Nephron progenitor cell (in vitro differentiated cells): Measurements from ENCODE around the gene ARHGEF4.
A peak's percentile ranks its signal among the peaks of the same experiment; 100 is the strongest.

Source experiments
- DNase-seq: peaks from one replicate; pipeline ENCODE4 v3.0.0; 2021
- H3K27ac Mint-ChIP-seq: 2 replicates; pipeline ENCODE4 v1.8.0; 2021; ENCODE audit warnings: mild to moderate bottlenecking, moderate library complexity, mixed read lengths
- H3K27me3 Mint-ChIP-seq: 2 replicates; pipeline ENCODE4 v1.8.0; 2021; ENCODE audit warnings: mild to moderate bottlenecking, low read depth, mixed read lengths; ENCODE audit not compliant: poor library complexity
- H3K36me3 Mint-ChIP-seq: 2 replicates; pipeline ENCODE4 v1.8.0; 2021; ENCODE audit warnings: low read depth, mixed read lengths
- H3K4me1 Mint-ChIP-seq: 2 replicates; pipeline ENCODE4 v1.8.0; 2021; ENCODE audit warnings: mixed read lengths
- H3K4me3 Mint-ChIP-seq: 2 replicates; pipeline ENCODE4 v1.8.0; 2021; ENCODE audit warnings: mild to moderate bottlenecking, moderate library complexity, mixed read lengths
- H3K9me3 Mint-ChIP-seq: 2 replicates; pipeline ENCODE4 v1.8.0; 2021; ENCODE audit warnings: mild to moderate bottlenecking, moderate library complexity, mixed read lengths
- CTCF ChIP-seq: fragments of 200-600 bp; sonication (generic); IDR thresholded peaks from 2 replicates; pipeline ENCODE4 v1.5.0; 2021; ENCODE audit warnings: antibody characterized with exemption

Gene ARHGEF4

GRCh38 chr2:130827502-130828251 lies 9.0 kb upstream of the ARHGEF4 start:
- H3K4me3 Mint-ChIP-seq = no peak overlapping the region
- no peaks in the 10 kb centered on the region for H3K9me3 Mint-ChIP-seq
- peaks cover 17% of the 10 kb centered on the region for H3K27me3 Mint-ChIP-seq
- H3K27ac Mint-ChIP-seq = peak overlapping the region; percentile 34
- no peak for DNase-seq
- no peaks in the 10 kb centered on the region for H3K36me3 Mint-ChIP-seq
- TF ChIP-seq CTCF = no peak
- H3K4me1 Mint-ChIP-seq = peaks cover 49% of the 10 kb centered on the region

- Mint-ChIP-seq H3K4me3 (no peak overlapping the region), H3K36me3 (no peaks in the 10 kb centered on the region), H3K4me1 (peaks cover 56% of the 10 kb centered on the region), H3K27ac (no peak overlapping the region), H3K27me3 (peaks cover 19% of the 10 kb centered on the region), H3K9me3 (no peaks in the 10 kb centered on the region)
- no peak for TF ChIP-seq CTCF
- no peak for DNase-seq
Observed at GRCh38 chr2:130828461-130828860, 8.3 kb upstream of the ARHGEF4 start.

GRCh38 chr2:130829015-130829414 lies 7.7 kb upstream of the ARHGEF4 start:
- H3K9me3 Mint-ChIP-seq = no peaks in the 10 kb centered on the region
- H3K4me1 Mint-ChIP-seq = peaks cover 58% of the 10 kb centered on the region
- H3K27ac Mint-ChIP-seq = no peak overlapping the region
- no peak overlapping the region for H3K4me3 Mint-ChIP-seq
- DNase-seq = peak; percentile 38
- no peaks in the 10 kb centered on the region for H3K36me3 Mint-ChIP-seq
- no peak for TF ChIP-seq CTCF
- H3K27me3 Mint-ChIP-seq = peaks cover 19% of the 10 kb centered on the region

- TF ChIP-seq CTCF = no peak
- no peak for DNase-seq
- Mint-ChIP-seq H3K4me3 (no peak overlapping the region), H3K9me3 (no peaks in the 10 kb centered on the region), H3K27me3 (peaks cover 26% of the 10 kb centered on the region), H3K27ac (no peak overlapping the region), H3K36me3 (no peaks in the 10 kb centered on the region), H3K4me1 (peaks cover 58% of the 10 kb centered on the region)
Observed at GRCh38 chr2:130830538-130830937, 6.2 kb upstream of the ARHGEF4 start.

GRCh38 chr2:130831356-130831755 lies 5.4 kb upstream of the ARHGEF4 start:
- H3K36me3 Mint-ChIP-seq = no peaks in the 10 kb centered on the region
- H3K4me1 Mint-ChIP-seq = peaks cover 53% of the 10 kb centered on the region
- peaks cover 34% of the 10 kb centered on the region for H3K27me3 Mint-ChIP-seq
- H3K27ac Mint-ChIP-seq = no peak overlapping the region
- H3K4me3 Mint-ChIP-seq = no peak overlapping the region
- no peak for DNase-seq
- no peaks in the 10 kb centered on the region for H3K9me3 Mint-ChIP-seq
- no peak for TF ChIP-seq CTCF

GRCh38 chr2:130832296-130832940 lies 4.3 kb upstream of the ARHGEF4 start:
- Mint-ChIP-seq H3K36me3 (no peaks in the 10 kb centered on the region), H3K9me3 (no peaks in the 10 kb centered on the region), H3K27ac (peak overlapping the region; percentile 31), H3K27me3 (peaks cover 42% of the 10 kb centered on the region), H3K4me3 (no peak overlapping the region), H3K4me1 (peaks cover 45% of the 10 kb centered on the region)
- no peak for DNase-seq
- TF ChIP-seq CTCF = no peak
